OCI-LY7 (cell line): ENCODE data around the gene TFAP2A.

Experiments
- CTCF ChIP-seq: fragments of 200-600 bp; sonication (generic); conservative IDR thresholded peaks from 2 replicates; pipeline ENCODE4 v1.5.1; 2014; ENCODE audit warnings: mild to moderate bottlenecking, antibody characterized with exemption, low read length, moderate library complexity, mixed read lengths
- EZH2phosphoT487 ChIP-seq: fragments of 200-600 bp; sonication (generic); IDR thresholded peaks from 2 replicates; pipeline ENCODE4 v1.6.1; 2018; ENCODE audit warnings: low read depth, borderline replicate concordance, mild to moderate bottlenecking, mixed run types, antibody characterized with exemption, low read length, moderate library complexity, mixed read lengths

- TF ChIP-seq CTCF (peak; percentile 48), EZH2phosphoT487 (no peak)
Observed at GRCh38 chr6:10424040-10424439, 9.2 kb upstream of the TFAP2A start.
